ENCODE measurements around the gene MELTF.
"Not testable (repeated sequence)": the region's sequence is repeated elsewhere in the genome, so short reads cannot be mapped to it uniquely, and the experiment has no call there.

Gene MELTF

GRCh38 chr3:197029511-197030167 lies at the start of gene MELTF:
MELTF (minus strand) TSS chr3:197029817; CDS start chr3:197029702, 115 bp downstream.
- DNase-seq (ENCODE audit: low read depth), result peak; percentile 42

- DNase-seq (ENCODE audit: low read depth), result no peak
Measured at GRCh38 chr3:197076415-197076814, 46.8 kb upstream of the MELTF start.

GRCh38 chr3:197068077-197068476 lies 38.5 kb upstream of the MELTF start:
- DNase-seq (ENCODE audit: low read depth), result no peak

GRCh38 chr3:197064771-197065170 lies 35.2 kb upstream of the MELTF start:
- no peak for DNase-seq (ENCODE audit: low read depth)

GRCh38 chr3:197062446-197062845 lies 32.8 kb upstream of the MELTF start:
- no peak for DNase-seq (ENCODE audit: low read depth)

GRCh38 chr3:197051637-197052036 lies 22.0 kb upstream of the MELTF start:
- DNase-seq (ENCODE audit: low read depth), result not testable (repeated sequence)

GRCh38 chr3:197050511-197050910 lies 20.9 kb upstream of the MELTF start:
- DNase-seq (ENCODE audit: low read depth), result no peak

- no peak for DNase-seq (ENCODE audit: low read depth)
Measured at GRCh38 chr3:197042539-197042938, 12.9 kb upstream of the MELTF start.

GRCh38 chr3:197041875-197042488 lies 12.4 kb upstream of the MELTF start:
- no peak for DNase-seq (ENCODE audit: low read depth)

- no peak for DNase-seq (ENCODE audit: low read depth)
Measured at GRCh38 chr3:197040658-197041057, 11.0 kb upstream of the MELTF start.

- DNase-seq (ENCODE audit: low read depth), result no peak
Measured at GRCh38 chr3:197038679-197039462, 9.3 kb upstream of the MELTF start.

- no peak for DNase-seq (ENCODE audit: low read depth)
Measured at GRCh38 chr3:197035577-197035976, 6.0 kb upstream of the MELTF start.

GRCh38 chr3:197034778-197035177 lies 5.2 kb upstream of the MELTF start:
- DNase-seq (ENCODE audit: low read depth), result not testable (repeated sequence)

GRCh38 chr3:197033764-197034163 lies 4.1 kb upstream of the MELTF start:
- DNase-seq (ENCODE audit: low read depth), result not testable (repeated sequence)

GRCh38 chr3:197031315-197032285 lies 2.0 kb upstream of the MELTF start:
- DNase-seq (ENCODE audit: low read depth), result no peak

- DNase-seq (ENCODE audit: low read depth), result no peak
Measured at GRCh38 chr3:197030379-197031314, 1.0 kb upstream of the MELTF start.

GRCh38 chr3:197028728-197029510 lies 698 bp downstream of the MELTF start:
- DNase-seq (ENCODE audit: low read depth), result no peak

- no peak for DNase-seq (ENCODE audit: low read depth)
Measured at GRCh38 chr3:197027896-197028727, 1.5 kb downstream of the MELTF start.
